DOHH2 (cell line): ENCODE data around the gene ELOVL3.

Experiments used
- EZH2phosphoT487 ChIP-seq: fragments of 200-600 bp; sonication (generic); IDR thresholded peaks from 2 replicates; pipeline ENCODE4 v1.6.1; 2017; ENCODE audit warnings: borderline replicate concordance, mild to moderate bottlenecking, antibody characterized with exemption, low read length, moderate library complexity, mixed read lengths
- TF ChIP-seq, protein P1 (sequence below): fragments of 200-600 bp; sonication (generic); IDR thresholded peaks from one replicate; pipeline ENCODE4 v1.5.1; 2014; ENCODE audit warnings: antibody characterized with exemption, mild to moderate bottlenecking, low read depth, low read length; ENCODE audit not compliant: poor library complexity, severe bottlenecking

DNA sequence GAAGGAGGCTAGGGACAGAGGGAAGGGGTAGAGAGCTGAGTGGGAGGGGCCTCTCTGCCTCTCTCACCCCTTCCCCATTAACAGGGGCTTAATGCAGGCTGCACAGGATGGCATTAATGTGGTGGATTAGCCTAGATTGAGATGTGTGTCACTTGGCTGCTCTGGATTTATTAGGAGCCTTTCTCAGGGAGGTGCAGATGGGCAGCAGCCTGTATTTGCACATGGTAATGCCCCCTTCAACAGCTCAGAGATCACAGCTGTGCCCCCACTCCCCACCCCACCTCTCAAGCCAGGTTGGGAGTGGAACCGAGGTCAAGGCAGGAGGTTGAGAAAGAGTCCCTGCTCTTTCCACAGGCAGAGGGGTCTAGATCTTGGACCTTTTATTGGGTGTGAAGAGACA lies 7.9 kb downstream of the ELOVL3 start:
- TF ChIP-seq, protein P1, sequence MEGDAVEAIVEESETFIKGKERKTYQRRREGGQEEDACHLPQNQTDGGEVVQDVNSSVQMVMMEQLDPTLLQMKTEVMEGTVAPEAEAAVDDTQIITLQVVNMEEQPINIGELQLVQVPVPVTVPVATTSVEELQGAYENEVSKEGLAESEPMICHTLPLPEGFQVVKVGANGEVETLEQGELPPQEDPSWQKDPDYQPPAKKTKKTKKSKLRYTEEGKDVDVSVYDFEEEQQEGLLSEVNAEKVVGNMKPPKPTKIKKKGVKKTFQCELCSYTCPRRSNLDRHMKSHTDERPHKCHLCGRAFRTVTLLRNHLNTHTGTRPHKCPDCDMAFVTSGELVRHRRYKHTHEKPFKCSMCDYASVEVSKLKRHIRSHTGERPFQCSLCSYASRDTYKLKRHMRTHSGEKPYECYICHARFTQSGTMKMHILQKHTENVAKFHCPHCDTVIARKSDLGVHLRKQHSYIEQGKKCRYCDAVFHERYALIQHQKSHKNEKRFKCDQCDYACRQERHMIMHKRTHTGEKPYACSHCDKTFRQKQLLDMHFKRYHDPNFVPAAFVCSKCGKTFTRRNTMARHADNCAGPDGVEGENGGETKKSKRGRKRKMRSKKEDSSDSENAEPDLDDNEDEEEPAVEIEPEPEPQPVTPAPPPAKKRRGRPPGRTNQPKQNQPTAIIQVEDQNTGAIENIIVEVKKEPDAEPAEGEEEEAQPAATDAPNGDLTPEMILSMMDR: no peak
- TF ChIP-seq EZH2phosphoT487: no peak
